ENCODE data around the gene ADGRA3.

GRCh38 chr4:22478426-22478825, 37.4 kb downstream of the ADGRA3 start:
- TF ChIP-seq CTCF (IDR thresholded peaks at IDR 0.05; ENCODE audit: extremely low read depth in 1 of 2, insufficient read depth in 1 of 2, low read depth in 1 of 2, low read length in 2 of 2) (no peak), GATA2 (IDR thresholded peaks at IDR 0.05; ENCODE audit: insufficient read depth, insufficient read length, low read depth, low read length) (no peak), POLR2A (IDR thresholded peaks at IDR 0.05; ENCODE audit: low read depth, low read length) (no peak), EZH2 (IDR thresholded peaks at IDR 0.05; ENCODE audit: borderline replicate concordance, low read depth, low read length, severe bottlenecking) (no peak), POLR2AphosphoS5 (IDR thresholded peaks at IDR 0.05; ENCODE audit: insufficient read depth, low read depth, low read length) (no peak), MYC (IDR thresholded peaks at IDR 0.05; ENCODE audit: low read depth, low read length) (no peak), FOS (IDR thresholded peaks at IDR 0.05; ENCODE audit: borderline replicate concordance, insufficient read depth, low read length) (no peak), JUN (IDR thresholded peaks at IDR 0.05; ENCODE audit: borderline replicate concordance, insufficient read depth, insufficient read length, low read depth) (no peak)
- TF ChIP-seq, protein P1, sequence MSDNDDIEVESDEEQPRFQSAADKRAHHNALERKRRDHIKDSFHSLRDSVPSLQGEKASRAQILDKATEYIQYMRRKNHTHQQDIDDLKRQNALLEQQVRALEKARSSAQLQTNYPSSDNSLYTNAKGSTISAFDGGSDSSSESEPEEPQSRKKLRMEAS (IDR thresholded peaks at IDR 0.05; ENCODE audit: insufficient read depth, insufficient read length), result no peak

Measured in endothelial cell of umbilical vein (primary cell).